Erythroblast (primary cell): ENCODE results near the gene SCRN1.

Experiments used
- GATA1 ChIP-seq: IDR thresholded peaks from 2 replicates; pipeline ENCODE4 v1.6.1; 2011; ENCODE audit warnings: low read depth, mild to moderate bottlenecking, control low read depth, low read length, moderate library complexity
- POLR2A ChIP-seq: IDR thresholded peaks from 2 replicates; pipeline ENCODE4 v1.6.1; 2011; ENCODE audit warnings: mild to moderate bottlenecking, low read length

DNA sequence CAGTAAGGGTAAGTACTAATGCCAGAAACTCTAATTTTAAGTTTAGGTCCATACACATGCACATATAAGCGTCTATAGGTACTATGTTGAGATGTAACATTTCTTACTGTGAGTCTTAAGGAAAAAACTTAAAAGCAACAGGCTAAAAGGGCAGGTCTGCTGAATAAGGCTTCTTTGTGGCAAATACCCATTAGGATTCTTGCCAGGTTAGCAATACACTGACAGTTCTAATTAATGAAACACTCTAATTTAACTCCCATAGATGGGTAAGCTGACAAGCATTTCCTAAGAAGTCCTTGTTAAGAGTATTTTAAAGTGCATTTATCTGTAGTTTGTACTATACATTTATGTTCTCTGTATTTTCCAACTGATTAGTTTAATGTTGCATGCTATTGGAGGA is 14.0 kb downstream of the SCRN1 start:
- no peak for TF ChIP-seq GATA1
- no peak for TF ChIP-seq POLR2A
